HG02798 (cell line): ENCODE data around the gene TSR3.

Source experiments
- ATAC-seq: cut with Tn5 transposase; IDR thresholded peaks from one replicate; pipeline ENCODE4 v1.9.1; 2021; ENCODE audit warnings: mild to moderate bottlenecking; ENCODE audit not compliant: unreplicated experiment, poor library complexity

TSR3 gene

GRCh38 chr16:1351582-1352362 is at the start of gene TSR3, which contains the start of gene GNPTG:
TSR3 (minus strand) TSS chr16:1351878; CDS start chr16:1351804, 74 bp downstream.
GNPTG (plus strand) TSS chr16:1351931; CDS start chr16:1351966, 35 bp downstream.
- peak; percentile 89 for ATAC-seq

GRCh38 chr16:1401061-1401757 is 49.5 kb upstream of the TSR3 start:
- ATAC-seq: no peak

- no peak for ATAC-seq
These were observed 47.3 kb upstream of the TSR3 start for GRCh38 chr16:1398826-1399581.

GRCh38 chr16:1398351-1398750 is 46.7 kb upstream of the TSR3 start:
- ATAC-seq: no peak

- no peak for ATAC-seq
These were observed 46.1 kb upstream of the TSR3 start for GRCh38 chr16:1397779-1398178.

GRCh38 chr16:1395444-1396031 is 43.9 kb upstream of the TSR3 start:
- ATAC-seq: no peak

GRCh38 chr16:1394367-1394951 is 42.8 kb upstream of the TSR3 start:
- ATAC-seq: no peak

GRCh38 chr16:1393613-1394176 is 42.0 kb upstream of the TSR3 start:
- no peak for ATAC-seq

DNA sequence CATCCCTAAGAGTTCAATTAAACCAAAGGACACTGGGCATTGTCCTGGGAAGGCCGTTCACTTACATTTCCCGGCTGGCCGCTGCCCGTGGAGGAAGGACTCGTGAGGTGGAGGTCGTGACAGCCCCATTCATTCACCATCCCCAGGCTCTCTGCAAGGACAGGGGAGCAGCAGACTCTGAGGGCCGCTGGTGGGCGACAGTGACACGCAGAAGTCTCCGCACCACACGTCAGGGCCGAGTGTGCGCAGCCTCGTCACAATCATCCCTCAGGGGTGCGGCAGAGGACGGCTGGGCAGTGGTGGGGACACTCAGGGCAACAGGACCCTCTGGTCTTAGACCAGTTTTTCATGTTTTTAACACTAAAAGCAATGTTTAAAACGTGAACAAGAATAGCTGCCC is 41.1 kb upstream of the TSR3 start:
- no peak for ATAC-seq

DNA sequence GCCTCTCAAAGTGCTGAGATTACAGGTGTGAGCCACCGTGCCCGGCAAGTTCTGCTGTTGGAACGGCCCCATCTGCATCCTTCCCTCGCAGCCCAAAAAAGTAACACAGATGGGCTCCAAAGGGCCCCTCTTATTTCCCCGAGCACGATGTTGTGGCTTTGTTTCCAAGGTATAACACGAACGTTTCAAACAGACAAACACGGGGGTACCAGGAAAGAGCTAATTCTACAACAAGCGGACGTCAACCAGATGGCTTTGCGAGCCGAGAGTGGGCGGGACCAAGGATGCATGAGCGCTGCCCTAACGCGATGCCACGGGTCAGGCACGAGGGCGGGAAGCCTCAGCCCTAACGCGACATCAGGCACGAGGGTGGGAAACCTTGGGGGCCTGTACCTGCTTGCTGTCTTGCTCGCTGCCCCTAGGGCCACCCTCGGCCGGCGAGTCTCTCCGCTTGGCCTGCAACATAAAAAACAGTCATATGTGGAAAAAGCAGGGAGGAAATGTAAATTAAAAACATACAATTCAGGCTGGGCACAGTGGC is 38.6 kb upstream of the TSR3 start:
- no peak for ATAC-seq

- ATAC-seq: no peak
These were observed 38.1 kb upstream of the TSR3 start for GRCh38 chr16:1389762-1390161.

DNA sequence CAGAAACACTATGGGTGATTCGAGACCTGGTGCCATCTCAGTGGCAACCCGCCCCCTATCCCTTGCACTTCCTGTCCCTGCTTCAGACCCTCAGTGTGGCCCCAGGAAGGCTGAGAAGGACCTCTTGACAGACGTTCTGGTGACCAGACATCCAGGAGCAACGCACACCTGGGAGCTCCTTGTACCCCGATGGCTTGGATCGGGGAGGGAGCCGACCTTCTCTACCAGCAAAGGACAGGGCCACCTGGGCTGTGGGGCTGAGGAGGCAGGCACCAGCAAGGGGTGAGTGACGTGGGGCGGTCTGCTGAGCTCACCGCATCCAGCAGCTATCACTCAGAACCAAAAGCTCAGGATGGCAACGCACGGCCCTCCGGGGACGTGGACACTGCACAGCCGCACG is 35.7 kb upstream of the TSR3 start:
- no peak for ATAC-seq

- no peak for ATAC-seq
These were observed 33.6 kb upstream of the TSR3 start for GRCh38 chr16:1385232-1385631.

DNA sequence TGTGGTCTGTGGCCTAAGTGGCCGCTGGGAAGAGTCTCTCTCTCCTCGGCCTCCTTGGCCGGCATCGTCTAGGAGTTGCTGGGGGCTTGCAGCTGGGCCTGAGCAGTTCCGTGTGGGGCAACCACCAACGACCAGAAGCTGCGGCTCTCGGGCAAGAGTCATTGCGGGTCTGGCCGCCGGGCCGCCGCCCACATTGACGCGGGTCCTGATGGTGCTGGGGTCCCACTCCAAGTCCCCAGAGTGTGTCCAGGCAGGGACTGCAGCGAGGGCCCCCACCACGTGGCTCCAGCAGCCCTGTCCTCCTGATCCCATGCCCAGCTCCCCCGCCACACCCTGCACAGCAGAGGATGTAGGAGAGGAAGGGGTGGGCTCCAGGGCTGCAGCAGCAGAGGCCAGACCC is 31.9 kb upstream of the TSR3 start:
- ATAC-seq: no peak

DNA sequence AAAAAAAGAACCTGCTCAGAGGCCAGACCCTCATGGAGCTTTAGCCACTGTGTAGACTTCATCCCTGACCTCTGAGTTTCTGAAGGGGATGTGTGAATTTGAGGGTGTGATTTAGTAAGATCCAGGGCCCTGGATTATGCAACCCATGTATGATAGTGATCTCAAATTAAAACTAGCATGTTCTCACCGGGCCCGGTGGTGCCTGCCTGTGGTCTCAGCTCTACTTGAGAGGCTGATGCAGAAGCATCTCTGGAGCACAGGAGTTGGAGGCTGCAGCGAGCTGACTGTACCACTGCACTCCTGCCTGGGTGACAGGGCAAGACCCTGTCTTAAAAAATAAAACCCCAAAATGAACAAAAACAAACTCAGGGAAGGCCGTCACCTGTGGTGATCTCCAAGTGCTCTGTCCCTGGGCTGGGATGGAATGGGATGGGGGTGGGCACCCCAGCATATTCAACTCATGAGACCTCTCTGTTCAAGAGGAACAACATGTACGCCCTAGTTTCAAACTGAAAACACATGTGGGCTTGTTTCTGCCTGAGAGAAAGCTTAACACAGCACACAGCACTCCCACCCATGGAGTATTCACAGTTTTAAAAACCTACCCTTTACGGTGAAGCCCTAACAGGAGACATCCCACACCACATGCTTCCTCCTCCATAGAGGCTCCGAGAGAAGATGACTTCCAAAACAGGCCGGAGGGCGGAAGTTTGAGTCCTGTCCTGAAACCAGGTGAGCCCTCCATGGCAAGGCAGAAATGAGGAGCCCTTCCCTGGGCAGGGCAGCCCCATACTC is 30.1 kb upstream of the TSR3 start:
- no peak for ATAC-seq

- no peak for ATAC-seq
These were observed 28.5 kb upstream of the TSR3 start for GRCh38 chr16:1380195-1380594.

GRCh38 chr16:1379304-1380076 is 27.8 kb upstream of the TSR3 start:
- peak; percentile 51 for ATAC-seq

DNA sequence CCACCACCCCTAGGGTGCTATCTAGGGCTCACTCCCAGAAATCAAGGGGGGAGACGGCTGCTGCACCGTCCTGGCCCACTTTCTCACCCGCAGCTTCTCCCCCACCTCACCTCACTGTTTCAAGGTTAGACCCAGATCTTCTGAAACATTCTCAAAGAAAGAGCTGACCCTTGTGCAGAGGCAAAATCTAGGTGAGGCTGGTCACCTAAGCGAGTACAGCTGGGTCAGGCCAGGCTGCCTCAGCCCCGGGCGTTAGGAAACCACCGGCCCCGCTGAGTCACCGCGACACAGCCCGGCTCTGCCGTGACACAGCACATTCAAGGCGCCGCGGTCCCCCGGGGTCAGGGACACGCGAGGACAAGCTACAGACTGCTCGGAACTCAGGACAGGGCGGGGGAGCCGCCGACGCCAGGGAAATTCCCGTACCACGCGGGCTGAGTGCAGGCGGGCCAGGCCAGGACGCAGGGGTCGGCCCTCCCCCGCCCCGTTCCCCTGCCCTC is 27.2 kb upstream of the TSR3 start:
- peak; percentile 45 for ATAC-seq
